Bronchial smooth muscle cell (primary cell): ENCODE measurements around the gene NELL2. TPM values are rescaled to one million over a fixed set of nuclear protein-coding genes. Genes with fewer than 3 reads are reported as not detected.

Experiments used
- total RNA-seq: library from RNA; depleted of rRNA; stranded (reverse); fragments of >200 nt; gene quantifications from 2 replicates; pipeline ENCODE4 v1.2.1, GENCODE V29; 2014

NELL2 gene
- under 0.01 TPM in 1 of 2 replicates, not detected in the other for total RNA-seq

GRCh38 chr12:44875954-44876543, at the start of gene NELL2:
TSS of gene NELL2 (minus strand) at chr12:44876315. CDS start at chr12:44875869, 446 bp downstream.

Other genes starting within 250 kb of the NELL2 start
- 0.09 TPM in 1 of 2 replicates, not detected in the other for gene DBX2, start 174.8 kb upstream of the NELL2 start, total RNA-seq